GM23338 (cell line): Measurements from ENCODE around the gene DACT2. TPM values are rescaled to one million over a fixed set of nuclear protein-coding genes. Genes with fewer than 3 reads are reported as not detected.

ENCODE experiments used
- ATAC-seq: fragments of 200-7000 bp; cut with Tn5 transposase; 3 replicates; pipeline ENCODE4 v1.9.1; 2020
- DNase-seq: peaks from one replicate; pipeline ENCODE4 v3.0.0-alpha.2; 2015; ENCODE audit warnings: low spot score
- H2AFZ ChIP-seq: fragments of 200-600 bp; sonication (generic); 2 replicates; pipeline ENCODE4 v1.8.0; 2016; ENCODE audit warnings: antibody characterized with exemption, mild to moderate bottlenecking, moderate library complexity
- H3F3A ChIP-seq: fragments of 200-600 bp; sonication (generic); replicated peaks from 2 replicates; pipeline ENCODE4 v1.8.0; 2017; ENCODE audit warnings: antibody characterized with exemption, mixed run types, low read depth
- H3K27ac ChIP-seq: fragments of 200-600 bp; sonication (generic); 2 replicates; pipeline ENCODE4 v1.6.1; 2016; ENCODE audit warnings: low read depth
- H3K27me3 ChIP-seq: fragments of 200-600 bp; sonication (generic); 2 replicates; pipeline ENCODE4 v1.8.0; 2016; ENCODE audit warnings: mild to moderate bottlenecking, mixed run types, moderate library complexity; ENCODE audit not compliant: insufficient read depth
- H3K36me3 ChIP-seq: fragments of 200-600 bp; sonication (generic); 2 replicates; pipeline ENCODE4 v1.8.0; 2016; ENCODE audit warnings: mild to moderate bottlenecking; ENCODE audit not compliant: insufficient read depth
- H3K4me1 ChIP-seq: fragments of 200-600 bp; sonication (generic); 2 replicates; pipeline ENCODE4 v1.8.0; 2016; ENCODE audit warnings: mild to moderate bottlenecking, moderate library complexity; ENCODE audit not compliant: insufficient read depth
- H3K4me2 ChIP-seq: fragments of 200-600 bp; sonication (generic); 2 replicates; pipeline ENCODE4 v1.7.1; 2017; ENCODE audit warnings: mixed run types
- H3K4me3 ChIP-seq: fragments of 200-600 bp; sonication (generic); 2 replicates; pipeline ENCODE4 v1.6.1; 2016; ENCODE audit warnings: mixed run types
- H3K79me2 ChIP-seq: fragments of 200-600 bp; sonication (generic); replicated peaks from 2 replicates; pipeline ENCODE4 v1.8.0; 2017; ENCODE audit warnings: mild to moderate bottlenecking; ENCODE audit not compliant: insufficient read depth
- H3K9me2 ChIP-seq: fragments of 200-600 bp; sonication (generic); 2 replicates; pipeline ENCODE4 v1.8.0; 2017; ENCODE audit not compliant: insufficient read depth
- H4K20me1 ChIP-seq: fragments of 200-600 bp; sonication (generic); replicated peaks from 2 replicates; pipeline ENCODE4 v1.8.0; 2017; ENCODE audit warnings: mild to moderate bottlenecking; ENCODE audit not compliant: insufficient read depth
- H3K27ac Mint-ChIP-seq: 2 replicates; pipeline ENCODE4 v1.8.0; 2020; ENCODE audit warnings: inconsistent platforms, mild to moderate bottlenecking, moderate library complexity, mixed read lengths
- H3K27me3 Mint-ChIP-seq: 3 replicates; pipeline ENCODE4 v1.8.0; 2022; ENCODE audit warnings: low read depth, mild to moderate bottlenecking, moderate library complexity, mixed read lengths, inconsistent platforms; ENCODE audit not compliant: insufficient read depth, poor library complexity
- H3K36me3 Mint-ChIP-seq: 3 replicates; pipeline ENCODE4 v1.8.0; 2021; ENCODE audit warnings: low read depth, mild to moderate bottlenecking, inconsistent platforms, moderate library complexity, mixed read lengths
- H3K4me1 Mint-ChIP-seq: 3 replicates; pipeline ENCODE4 v1.8.0; 2020; ENCODE audit warnings: mild to moderate bottlenecking, inconsistent platforms, mixed read lengths
- H3K4me3 Mint-ChIP-seq: 3 replicates; pipeline ENCODE4 v1.8.0; 2021; ENCODE audit warnings: moderate library complexity, mild to moderate bottlenecking, inconsistent platforms, mixed read lengths
- H3K9me3 Mint-ChIP-seq: 3 replicates; pipeline ENCODE4 v1.8.0; 2020; ENCODE audit warnings: moderate library complexity, mild to moderate bottlenecking, inconsistent platforms, mixed read lengths
- CREB1 ChIP-seq: fragments of 250-450 bp; sonication (Bioruptor Pico); IDR thresholded peaks from 2 replicates; pipeline ENCODE4 v1.5.0; 2020; ENCODE audit warnings: low read depth, mild to moderate bottlenecking, moderate library complexity
- EZH2 ChIP-seq: fragments of 200-600 bp; sonication (generic); IDR thresholded peaks from one replicate; pipeline ENCODE4 v1.8.0; 2017; ENCODE audit warnings: antibody characterized with exemption, mild to moderate bottlenecking, low read depth; ENCODE audit not compliant: unreplicated experiment
- JUNB ChIP-seq: IDR thresholded peaks from one replicate; pipeline ENCODE4 v1.6.1; 2016; ENCODE audit warnings: antibody characterized with exemption; ENCODE audit not compliant: unreplicated experiment
- ZNF114 ChIP-seq: fragments of 250-450 bp; sonication (Bioruptor Pico); IDR thresholded peaks from 2 replicates; pipeline ENCODE4 v1.5.0; 2020; ENCODE audit warnings: mild to moderate bottlenecking, moderate library complexity
- ZNF331 ChIP-seq: fragments of 250-450 bp; sonication (Bioruptor Pico); IDR thresholded peaks from 2 replicates; pipeline ENCODE4 v1.5.0; 2020; ENCODE audit warnings: low read depth, mild to moderate bottlenecking, moderate library complexity
- polyA plus RNA-seq: library from polyadenylated mRNA; unstranded; fragments of >200 nt; fragmentation: Nextera tagmentation; extraction: Ambion mirVana; gene quantifications from 2 replicates; pipeline ENCODE4 v1.2.1, GENCODE V29; 2016
- total RNA-seq: library from RNA; depleted of rRNA; stranded (reverse); fragments of >200 nt; shearing (Covaris generic); gene quantifications from 2 replicates; pipeline ENCODE4 v1.2.3, GENCODE V29; 2014
- TF ChIP-seq, protein P1 (sequence below): IDR thresholded peaks from 2 replicates; pipeline ENCODE4 v1.6.1; 2016; ENCODE audit warnings: antibody characterized with exemption
- TF ChIP-seq, protein P2 (sequence below), 2 experiments: fragments of 200-600 bp in 1 of 2; sonication (generic) in 1 of 2; conservative IDR thresholded peaks; 2 replicates each; pipeline versions ENCODE4 v1.5.1 to v1.6.1; 2016 to 2017; ENCODE audit warnings: antibody characterized with exemption in 2 of 2, low read depth in 2 of 2, mild to moderate bottlenecking in 2 of 2, moderate library complexity in 1 of 2

The DACT2 gene
- total and polyA plus RNA-seq, 2 experiments from 2014 or later = 1.8 to 10.6 TPM

DNA sequence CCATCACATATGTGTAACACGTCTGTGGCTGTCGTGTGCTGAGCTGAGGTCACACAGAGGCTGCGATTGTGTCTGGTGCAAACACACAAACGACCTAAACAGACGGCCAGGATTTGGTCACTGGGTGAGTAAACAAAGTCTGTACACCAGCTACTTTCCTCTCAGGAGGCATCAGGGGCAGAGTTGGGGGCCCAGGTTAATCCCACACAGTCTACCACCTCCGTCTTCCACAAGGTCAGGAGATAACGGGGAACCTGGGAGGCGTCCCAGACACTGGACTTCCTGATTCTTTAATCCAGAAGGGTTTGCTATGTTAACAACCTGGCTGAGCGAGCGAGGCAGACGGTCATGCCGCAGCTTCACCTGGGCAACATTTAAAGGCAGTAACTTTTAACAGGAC lies 1.5 kb downstream of the DACT2 start:
- H3K36me3 ChIP-seq = no peaks in the 10 kb centered on the region
- no peak for TF ChIP-seq ZNF331
- TF ChIP-seq, protein P1, sequence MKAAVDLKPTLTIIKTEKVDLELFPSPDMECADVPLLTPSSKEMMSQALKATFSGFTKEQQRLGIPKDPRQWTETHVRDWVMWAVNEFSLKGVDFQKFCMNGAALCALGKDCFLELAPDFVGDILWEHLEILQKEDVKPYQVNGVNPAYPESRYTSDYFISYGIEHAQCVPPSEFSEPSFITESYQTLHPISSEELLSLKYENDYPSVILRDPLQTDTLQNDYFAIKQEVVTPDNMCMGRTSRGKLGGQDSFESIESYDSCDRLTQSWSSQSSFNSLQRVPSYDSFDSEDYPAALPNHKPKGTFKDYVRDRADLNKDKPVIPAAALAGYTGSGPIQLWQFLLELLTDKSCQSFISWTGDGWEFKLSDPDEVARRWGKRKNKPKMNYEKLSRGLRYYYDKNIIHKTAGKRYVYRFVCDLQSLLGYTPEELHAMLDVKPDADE = no peak
- TF ChIP-seq EZH2 = no peak
- DNase-seq = no peak
- Mint-ChIP-seq H3K9me3 (peaks cover 15% of the 10 kb centered on the region), H3K27me3 (peaks cover 30% of the 10 kb centered on the region), H3K36me3 (peaks cover 3% of the 10 kb centered on the region; the same call in 1 of the 3 replicates), H3K4me1 (peaks cover 37% of the 10 kb centered on the region), H3K27ac (no peak overlapping the region), H3K4me3 (peak overlapping the region; percentile 77)
- H3K4me2 ChIP-seq = peak overlapping the region; percentile 84
- H3K27me3 ChIP-seq = peaks cover 14% of the 10 kb centered on the region
- peaks cover 14% of the 10 kb centered on the region for H3K4me1 ChIP-seq
- no peaks in the 10 kb centered on the region; the same call in 1 of the 2 replicates for H3K79me2 ChIP-seq
- H3K27ac ChIP-seq = no peak overlapping the region
- H3K9me2 ChIP-seq = no peaks in the 10 kb centered on the region
- ATAC-seq = no peak
- no peaks in the 10 kb centered on the region for H3F3A ChIP-seq
- peak overlapping the region; percentile 68 for H3K4me3 ChIP-seq
- H4K20me1 ChIP-seq = no peaks in the 10 kb centered on the region
- H2AFZ ChIP-seq = no peak overlapping the region

DNA sequence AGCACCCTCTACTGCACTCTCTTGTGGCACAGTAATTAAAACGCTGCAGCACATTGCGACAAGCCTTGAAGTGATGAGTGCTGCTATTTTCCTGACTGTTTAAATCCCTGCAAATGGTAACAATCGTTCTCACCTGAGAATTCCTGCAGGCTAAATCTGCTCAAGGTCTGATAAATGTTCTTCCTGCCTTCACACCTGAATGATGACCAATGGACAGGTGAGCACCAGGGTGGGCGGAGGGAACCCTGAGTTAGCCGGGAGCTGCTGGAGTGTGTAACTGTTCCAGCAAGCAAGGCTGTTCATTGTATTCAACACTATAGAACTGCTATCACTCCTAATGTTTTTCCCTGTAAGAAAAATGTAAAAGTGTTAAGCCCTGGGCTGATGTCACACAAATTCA lies 4.0 kb downstream of the DACT2 start:
- Histone ChIP-seq H3F3A (no peaks in the 10 kb centered on the region), H3K9me2 (no peaks in the 10 kb centered on the region), H2AFZ (no peak overlapping the region), H3K79me2 (no peaks in the 10 kb centered on the region; the same call in 1 of the 2 replicates), H3K4me3 (no peak overlapping the region), H3K4me2 (no peak overlapping the region), H3K27ac (0 out of 2 replicates have a peak overlapping the region, but pooled peaks have one; percentile 66), H3K36me3 (no peaks in the 10 kb centered on the region), H4K20me1 (no peaks in the 10 kb centered on the region), H3K27me3 (peaks cover 13% of the 10 kb centered on the region), H3K4me1 (peaks cover 14% of the 10 kb centered on the region)
- TF ChIP-seq JUNB (no peak), CREB1 (CRISPR knock-in tag) (no peak), ZNF114 (no peak)
- TF ChIP-seq, protein P2, sequence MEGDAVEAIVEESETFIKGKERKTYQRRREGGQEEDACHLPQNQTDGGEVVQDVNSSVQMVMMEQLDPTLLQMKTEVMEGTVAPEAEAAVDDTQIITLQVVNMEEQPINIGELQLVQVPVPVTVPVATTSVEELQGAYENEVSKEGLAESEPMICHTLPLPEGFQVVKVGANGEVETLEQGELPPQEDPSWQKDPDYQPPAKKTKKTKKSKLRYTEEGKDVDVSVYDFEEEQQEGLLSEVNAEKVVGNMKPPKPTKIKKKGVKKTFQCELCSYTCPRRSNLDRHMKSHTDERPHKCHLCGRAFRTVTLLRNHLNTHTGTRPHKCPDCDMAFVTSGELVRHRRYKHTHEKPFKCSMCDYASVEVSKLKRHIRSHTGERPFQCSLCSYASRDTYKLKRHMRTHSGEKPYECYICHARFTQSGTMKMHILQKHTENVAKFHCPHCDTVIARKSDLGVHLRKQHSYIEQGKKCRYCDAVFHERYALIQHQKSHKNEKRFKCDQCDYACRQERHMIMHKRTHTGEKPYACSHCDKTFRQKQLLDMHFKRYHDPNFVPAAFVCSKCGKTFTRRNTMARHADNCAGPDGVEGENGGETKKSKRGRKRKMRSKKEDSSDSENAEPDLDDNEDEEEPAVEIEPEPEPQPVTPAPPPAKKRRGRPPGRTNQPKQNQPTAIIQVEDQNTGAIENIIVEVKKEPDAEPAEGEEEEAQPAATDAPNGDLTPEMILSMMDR (conservative IDR thresholded peaks at IDR 0.05; ENCODE audit: low read depth in 2 of 2) = no peak
- TF ChIP-seq, protein P1 = no peak
- Mint-ChIP-seq H3K27ac (no peak overlapping the region), H3K4me3 (no peak overlapping the region), H3K36me3 (no peaks in the 10 kb centered on the region), H3K27me3 (peaks cover 29% of the 10 kb centered on the region), H3K4me1 (peaks cover 38% of the 10 kb centered on the region), H3K9me3 (no peaks in the 10 kb centered on the region; the same call in 2 of the 3 replicates)
- DNase-seq (no peak), ATAC-seq (no peak)
